Measurements from ENCODE around the gene COG8. TPM values are rescaled to one million over a fixed set of nuclear protein-coding genes. Genes with fewer than 3 reads are reported as not detected.

The COG8 gene
- total and polyA plus RNA-seq, 2 of the 8 experiments (the other 6 are each of a cell fraction or from before 2014, with no cell fraction given) = 49.1 to 55.6 TPM

GRCh38 chr16:69293401-69293800 is 46.0 kb downstream of the COG8 start (continued):
- no peak for TF ChIP-seq CHD7 (IDR thresholded peaks at IDR 0.05; ENCODE audit: insufficient replicate concordance, low read length)
- TF ChIP-seq CHD1 (IDR thresholded peaks at IDR 0.05; ENCODE audit: low read depth, low read length) = no peak
- TF ChIP-seq TCF12 (IDR thresholded peaks at IDR 0.05; ENCODE audit: low read depth, low read length) = no peak
- TF ChIP-seq YY1 (IDR thresholded peaks at IDR 0.05; ENCODE audit: low read depth, low read length) = no peak
- TF ChIP-seq KDM1A (IDR thresholded peaks at IDR 0.05; ENCODE audit: borderline replicate concordance, low read length) = no peak
